ENCODE data around the gene PLTP. TPM values are rescaled to one million over a fixed set of nuclear protein-coding genes. Genes with fewer than 3 reads are reported as not detected.

Gene PLTP
- total and polyA plus RNA-seq, 2 of the 13 experiments (the other 11 are each of a cell fraction or from before 2014, with no cell fraction given), result 16.9 to 28.6 TPM

DNA sequence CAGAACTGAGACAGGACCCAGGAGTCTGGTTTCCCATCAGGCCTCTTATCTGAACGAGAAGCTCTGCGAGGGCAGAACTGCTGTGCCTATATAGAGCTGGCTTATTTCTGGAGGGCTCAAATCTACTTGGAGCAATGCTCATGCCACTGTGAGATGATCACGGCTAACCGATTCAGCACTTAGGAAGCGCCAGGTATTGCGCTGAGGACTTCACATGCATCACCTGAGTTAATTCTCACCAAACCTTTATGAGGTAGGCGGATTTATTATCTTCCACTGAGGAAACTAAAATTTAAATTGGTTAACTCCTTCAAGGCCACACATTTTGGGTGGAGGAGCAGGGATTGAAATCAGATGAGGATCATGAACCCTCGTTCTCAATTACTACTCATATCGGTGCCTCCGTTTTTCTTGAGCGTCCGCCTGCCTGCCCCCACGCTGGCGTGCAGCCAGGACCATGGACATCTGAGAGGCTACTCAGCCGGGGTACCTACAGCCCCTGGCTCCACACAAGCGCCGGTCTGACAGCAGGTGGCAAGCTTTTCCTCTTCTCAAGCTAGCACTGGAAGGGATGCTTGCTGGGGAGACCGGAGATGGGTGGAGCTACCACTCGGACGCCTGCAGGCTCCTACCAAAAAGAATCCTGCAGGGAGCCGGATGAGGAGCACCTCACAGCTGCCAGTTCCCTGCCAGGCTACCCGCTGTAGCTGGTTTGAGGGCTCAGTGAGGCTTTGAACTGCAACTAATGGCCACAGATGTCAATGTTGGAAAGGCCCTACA lies 21.5 kb upstream of the PLTP start (continued):
- TF ChIP-seq, protein P1, sequence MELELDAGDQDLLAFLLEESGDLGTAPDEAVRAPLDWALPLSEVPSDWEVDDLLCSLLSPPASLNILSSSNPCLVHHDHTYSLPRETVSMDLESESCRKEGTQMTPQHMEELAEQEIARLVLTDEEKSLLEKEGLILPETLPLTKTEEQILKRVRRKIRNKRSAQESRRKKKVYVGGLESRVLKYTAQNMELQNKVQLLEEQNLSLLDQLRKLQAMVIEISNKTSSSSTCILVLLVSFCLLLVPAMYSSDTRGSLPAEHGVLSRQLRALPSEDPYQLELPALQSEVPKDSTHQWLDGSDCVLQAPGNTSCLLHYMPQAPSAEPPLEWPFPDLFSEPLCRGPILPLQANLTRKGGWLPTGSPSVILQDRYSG (CRISPR knock-in tag; IDR thresholded peaks at IDR 0.05), result 0 out of 2 replicates have a peak, but pooled peaks have one; percentile 71
- 0 out of 2 replicates have a peak, but pooled peaks have one; percentile 47 for TF ChIP-seq NPAS2 (CRISPR knock-in tag; IDR thresholded peaks at IDR 0.05; ENCODE audit: borderline replicate concordance)
- no peak for TF ChIP-seq FOSL1 (CRISPR knock-in tag; IDR thresholded peaks at IDR 0.05; ENCODE audit: borderline replicate concordance)
- TF ChIP-seq ZNF605 (CRISPR knock-in tag; IDR thresholded peaks at IDR 0.05), result peak; percentile 93
- peak; percentile 57; the same call in 1 of the 2 replicates for TF ChIP-seq HES4 (CRISPR knock-in tag; IDR thresholded peaks at IDR 0.05; ENCODE audit: borderline replicate concordance)
- TF ChIP-seq MTF1 (CRISPR knock-in tag; IDR thresholded peaks at IDR 0.05), result no peak
- TF ChIP-seq ZNF747 (CRISPR knock-in tag; IDR thresholded peaks at IDR 0.05; ENCODE audit: borderline replicate concordance), result peak; percentile 75; the same call in 1 of the 2 replicates
- peak; percentile 43 for TF ChIP-seq SOX5 (CRISPR knock-in tag; IDR thresholded peaks at IDR 0.05; ENCODE audit: borderline replicate concordance)
- TF ChIP-seq ZNF337 (CRISPR knock-in tag; IDR thresholded peaks at IDR 0.05; ENCODE audit: borderline replicate concordance, low read depth), result no peak
- TF ChIP-seq, protein P2, sequence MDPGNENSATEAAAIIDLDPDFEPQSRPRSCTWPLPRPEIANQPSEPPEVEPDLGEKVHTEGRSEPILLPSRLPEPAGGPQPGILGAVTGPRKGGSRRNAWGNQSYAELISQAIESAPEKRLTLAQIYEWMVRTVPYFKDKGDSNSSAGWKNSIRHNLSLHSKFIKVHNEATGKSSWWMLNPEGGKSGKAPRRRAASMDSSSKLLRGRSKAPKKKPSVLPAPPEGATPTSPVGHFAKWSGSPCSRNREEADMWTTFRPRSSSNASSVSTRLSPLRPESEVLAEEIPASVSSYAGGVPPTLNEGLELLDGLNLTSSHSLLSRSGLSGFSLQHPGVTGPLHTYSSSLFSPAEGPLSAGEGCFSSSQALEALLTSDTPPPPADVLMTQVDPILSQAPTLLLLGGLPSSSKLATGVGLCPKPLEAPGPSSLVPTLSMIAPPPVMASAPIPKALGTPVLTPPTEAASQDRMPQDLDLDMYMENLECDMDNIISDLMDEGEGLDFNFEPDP (CRISPR knock-in tag; conservative IDR thresholded peaks at IDR 0.05), result no peak
- TF ChIP-seq, protein P3, sequence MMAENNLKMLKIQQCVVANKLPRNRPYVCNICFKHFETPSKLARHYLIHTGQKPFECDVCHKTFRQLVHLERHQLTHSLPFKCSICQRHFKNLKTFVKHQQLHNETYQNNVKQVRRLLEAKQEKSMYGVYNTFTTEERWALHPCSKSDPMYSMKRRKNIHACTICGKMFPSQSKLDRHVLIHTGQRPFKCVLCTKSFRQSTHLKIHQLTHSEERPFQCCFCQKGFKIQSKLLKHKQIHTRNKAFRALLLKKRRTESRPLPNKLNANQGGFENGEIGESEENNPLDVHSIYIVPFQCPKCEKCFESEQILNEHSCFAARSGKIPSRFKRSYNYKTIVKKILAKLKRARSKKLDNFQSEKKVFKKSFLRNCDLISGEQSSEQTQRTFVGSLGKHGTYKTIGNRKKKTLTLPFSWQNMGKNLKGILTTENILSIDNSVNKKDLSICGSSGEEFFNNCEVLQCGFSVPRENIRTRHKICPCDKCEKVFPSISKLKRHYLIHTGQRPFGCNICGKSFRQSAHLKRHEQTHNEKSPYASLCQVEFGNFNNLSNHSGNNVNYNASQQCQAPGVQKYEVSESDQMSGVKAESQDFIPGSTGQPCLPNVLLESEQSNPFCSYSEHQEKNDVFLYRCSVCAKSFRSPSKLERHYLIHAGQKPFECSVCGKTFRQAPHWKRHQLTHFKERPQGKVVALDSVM (CRISPR knock-in tag; IDR thresholded peaks at IDR 0.05), result no peak; the same call in 1 of the 2 replicates
- TF ChIP-seq ZBTB3 (CRISPR knock-in tag; IDR thresholded peaks at IDR 0.05; ENCODE audit: borderline replicate concordance, low read depth), result no peak
- no peak; the same call in 1 of the 2 replicates for TF ChIP-seq NFATC3 (CRISPR knock-in tag; IDR thresholded peaks at IDR 0.05)
- TF ChIP-seq, protein P4, sequence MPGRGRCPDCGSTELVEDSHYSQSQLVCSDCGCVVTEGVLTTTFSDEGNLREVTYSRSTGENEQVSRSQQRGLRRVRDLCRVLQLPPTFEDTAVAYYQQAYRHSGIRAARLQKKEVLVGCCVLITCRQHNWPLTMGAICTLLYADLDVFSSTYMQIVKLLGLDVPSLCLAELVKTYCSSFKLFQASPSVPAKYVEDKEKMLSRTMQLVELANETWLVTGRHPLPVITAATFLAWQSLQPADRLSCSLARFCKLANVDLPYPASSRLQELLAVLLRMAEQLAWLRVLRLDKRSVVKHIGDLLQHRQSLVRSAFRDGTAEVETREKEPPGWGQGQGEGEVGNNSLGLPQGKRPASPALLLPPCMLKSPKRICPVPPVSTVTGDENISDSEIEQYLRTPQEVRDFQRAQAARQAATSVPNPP (CRISPR knock-in tag; IDR thresholded peaks at IDR 0.05), result no peak
- no peak; the same call in 1 of the 2 replicates for TF ChIP-seq NR2F2 (IDR thresholded peaks at IDR 0.05; ENCODE audit: borderline replicate concordance, low read depth)
- no peak for TF ChIP-seq U2AF2 (IDR thresholded peaks at IDR 0.05; ENCODE audit: low read depth, low read length)
- no peak for TF ChIP-seq ZNF549 (CRISPR knock-in tag; IDR thresholded peaks at IDR 0.05)
- peak; percentile 55; the same call in 1 of the 2 replicates for TF ChIP-seq SMAD1 (CRISPR knock-in tag; IDR thresholded peaks at IDR 0.05; ENCODE audit: borderline replicate concordance, low read depth)
- peak; percentile 62 for TF ChIP-seq RCOR2 (CRISPR knock-in tag; IDR thresholded peaks at IDR 0.05)
- TF ChIP-seq, protein P5, sequence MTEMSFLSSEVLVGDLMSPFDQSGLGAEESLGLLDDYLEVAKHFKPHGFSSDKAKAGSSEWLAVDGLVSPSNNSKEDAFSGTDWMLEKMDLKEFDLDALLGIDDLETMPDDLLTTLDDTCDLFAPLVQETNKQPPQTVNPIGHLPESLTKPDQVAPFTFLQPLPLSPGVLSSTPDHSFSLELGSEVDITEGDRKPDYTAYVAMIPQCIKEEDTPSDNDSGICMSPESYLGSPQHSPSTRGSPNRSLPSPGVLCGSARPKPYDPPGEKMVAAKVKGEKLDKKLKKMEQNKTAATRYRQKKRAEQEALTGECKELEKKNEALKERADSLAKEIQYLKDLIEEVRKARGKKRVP (CRISPR knock-in tag; IDR thresholded peaks at IDR 0.05), result no peak
- no peak for TF ChIP-seq ASH2L (IDR thresholded peaks at IDR 0.05; ENCODE audit: insufficient read length, low read depth, low read length)
- no peak for TF ChIP-seq ZFP1 (CRISPR knock-in tag; IDR thresholded peaks at IDR 0.05)
- peak; percentile 52; the same call in 1 of the 2 replicates for TF ChIP-seq KLF15 (CRISPR knock-in tag; IDR thresholded peaks at IDR 0.05; ENCODE audit: borderline replicate concordance)

All from HepG2 (cell line).